Karpas-422 (cell line): Measurements from ENCODE around the gene CD72. TPM values are rescaled to one million over a fixed set of nuclear protein-coding genes. Genes with fewer than 3 reads are reported as not detected.

Source experiments
- DNase-seq: peaks from one replicate; pipeline ENCODE4 v3.0.0-alpha.2; 2015
- H2AFZ ChIP-seq: fragments of 200-600 bp; sonication (generic); 2 replicates; pipeline ENCODE4 v1.6.1; 2014; ENCODE audit warnings: antibody characterized with exemption, low read length, mixed read lengths
- H3K27ac ChIP-seq: fragments of 200-600 bp; sonication (generic); 2 replicates; pipeline ENCODE4 v1.5.1; 2014; ENCODE audit warnings: mild to moderate bottlenecking, low read length, moderate library complexity
- H3K27me3 ChIP-seq: fragments of 200-600 bp; sonication (generic); 2 replicates; pipeline ENCODE4 v1.6.1; 2014; ENCODE audit warnings: low read length, mixed read lengths
- H3K36me3 ChIP-seq: fragments of 200-600 bp; sonication (generic); 2 replicates; pipeline ENCODE4 v1.6.1; 2014; ENCODE audit warnings: low read length, mixed read lengths; ENCODE audit not compliant: insufficient read depth
- H3K4me1 ChIP-seq: fragments of 200-600 bp; sonication (generic); 2 replicates; pipeline ENCODE4 v1.6.1; 2014; ENCODE audit warnings: mild to moderate bottlenecking, low read length, mixed read lengths
- H3K4me2 ChIP-seq: fragments of 200-600 bp; sonication (generic); 2 replicates; pipeline ENCODE4 v1.6.1; 2014; ENCODE audit warnings: low read length, low read depth, mild to moderate bottlenecking; ENCODE audit not compliant: poor library complexity, severe bottlenecking
- H3K4me3 ChIP-seq: fragments of 200-600 bp; sonication (generic); 2 replicates; pipeline ENCODE4 v1.5.1; 2014; ENCODE audit warnings: mild to moderate bottlenecking, antibody characterized with exemption, low read length, mixed read lengths
- H3K79me2 ChIP-seq: fragments of 200-600 bp; sonication (generic); 2 replicates; pipeline ENCODE4 v1.6.1; 2014; ENCODE audit warnings: mild to moderate bottlenecking, low read length, mixed read lengths
- H3K9ac ChIP-seq: fragments of 200-600 bp; sonication (generic); 2 replicates; pipeline ENCODE4 v1.6.0; 2014; ENCODE audit warnings: low read length
- H3K9me2 ChIP-seq: fragments of 200-600 bp; sonication (generic), shearing (Covaris generic); replicated peaks from 2 replicates; pipeline ENCODE4 v1.6.0; 2014; ENCODE audit warnings: mild to moderate bottlenecking, low read length, moderate library complexity; ENCODE audit not compliant: insufficient read depth
- H3K9me3 ChIP-seq: fragments of 300-700, 200-600 bp; sonication (generic); 2 replicates; pipeline ENCODE4 v1.6.1; 2014; ENCODE audit warnings: low read length, mixed read lengths
- H4K20me1 ChIP-seq: fragments of 200-600 bp; sonication (generic); 2 replicates; pipeline ENCODE4 v1.6.1; 2014; ENCODE audit warnings: mild to moderate bottlenecking, antibody characterized with exemption, low read length, low read depth; ENCODE audit not compliant: insufficient read depth
- total RNA-seq: library from RNA; depleted of rRNA; stranded (reverse); fragments of >200 nt; shearing (Covaris generic); gene quantifications from 2 replicates; pipeline ENCODE4 v1.2.3, GENCODE V29; 2014; ENCODE audit warnings: low replicate concordance

Gene CD72
- total RNA-seq, 1 experiment from 2014 or later, result 7.8 TPM

DNA sequence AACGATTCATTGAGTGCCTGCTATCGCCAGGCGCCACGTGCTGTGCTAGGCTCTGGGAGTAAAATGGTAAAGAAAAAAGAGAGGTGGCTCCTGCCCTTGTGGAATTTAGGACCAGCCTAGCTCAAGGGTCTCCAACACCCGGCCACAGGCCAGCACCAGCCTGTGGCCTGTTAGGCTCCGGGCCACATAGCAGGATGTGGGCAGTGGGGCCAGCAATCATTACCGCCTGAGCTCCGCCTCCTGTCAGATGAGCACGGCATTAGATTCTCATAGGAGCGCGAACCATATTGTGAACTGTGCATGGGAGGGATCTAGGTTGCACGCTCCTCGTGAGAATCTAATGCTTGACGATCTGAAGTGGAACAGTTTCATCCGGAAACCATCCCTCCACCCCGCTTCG lies 38.1 kb upstream of the CD72 start:
- H2AFZ ChIP-seq, result no peak overlapping the region
- no peaks in the 10 kb centered on the region for H3K79me2 ChIP-seq

DNA sequence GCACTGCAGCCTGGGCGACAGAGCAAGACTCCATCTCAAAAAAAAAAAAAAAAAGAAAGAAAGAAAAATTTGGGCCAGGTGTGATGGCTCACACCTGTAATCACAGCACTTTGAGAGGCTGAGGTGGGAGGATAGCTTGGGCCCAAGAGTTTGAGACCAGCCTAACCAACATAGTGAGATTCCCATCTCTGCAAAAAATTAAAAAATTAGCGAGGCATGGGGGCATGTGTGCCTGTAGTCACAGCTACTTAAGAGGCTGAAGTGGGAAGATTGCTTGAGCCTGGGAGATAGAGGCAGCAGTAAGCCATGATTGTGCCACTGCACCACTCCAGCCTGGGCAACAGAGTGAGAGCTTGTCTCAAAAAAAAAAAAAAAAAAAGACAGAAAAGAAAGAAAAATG lies 35.4 kb upstream of the CD72 start:
- Histone ChIP-seq H3K4me3 (no peak overlapping the region), H3K4me2 (no peak overlapping the region), H3K9me3 (no peaks in the 10 kb centered on the region), H3K36me3 (no peaks in the 10 kb centered on the region), H3K9ac (no peak overlapping the region), H2AFZ (no peak overlapping the region), H3K27me3 (no peaks in the 10 kb centered on the region), H4K20me1 (no peaks in the 10 kb centered on the region), H3K4me1 (peaks cover 41% of the 10 kb centered on the region), H3K79me2 (peaks cover 9% of the 10 kb centered on the region; the same call in 1 of the 2 replicates), H3K9me2 (no peaks in the 10 kb centered on the region), H3K27ac (no peak overlapping the region)
- DNase-seq, result no peak

More for the DNA sequence above, 38.1 kb upstream of the CD72 start:
- H3K27me3 ChIP-seq, result no peaks in the 10 kb centered on the region
- no peak for DNase-seq
- no peaks in the 10 kb centered on the region for H3K9me3 ChIP-seq
- H3K4me2 ChIP-seq, result no peak overlapping the region
- H3K4me3 ChIP-seq, result no peak overlapping the region
- H3K9me2 ChIP-seq, result no peaks in the 10 kb centered on the region
- no peak overlapping the region for H3K27ac ChIP-seq
- peaks cover 41% of the 10 kb centered on the region for H3K4me1 ChIP-seq
- H4K20me1 ChIP-seq, result no peaks in the 10 kb centered on the region
- no peak overlapping the region for H3K9ac ChIP-seq
- H3K36me3 ChIP-seq, result no peaks in the 10 kb centered on the region

DNA sequence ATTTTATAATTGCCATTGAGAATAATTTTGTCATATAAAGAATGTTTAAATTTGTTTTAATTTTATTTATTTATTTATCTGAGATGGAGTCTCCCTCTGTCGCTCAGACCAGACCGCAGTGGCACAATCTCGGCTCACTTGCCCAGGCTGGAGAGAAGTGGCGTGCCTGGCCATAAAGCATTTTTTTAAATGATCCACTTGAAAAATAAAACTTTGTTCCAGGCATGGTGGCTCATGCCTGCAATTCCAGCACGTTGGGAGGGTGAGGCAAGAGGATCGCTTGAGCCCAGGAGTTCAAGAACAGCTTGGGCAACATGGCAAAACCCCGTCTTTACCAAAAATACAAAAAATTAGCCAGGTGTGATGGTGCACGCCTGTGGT lies 34.6 kb upstream of the CD72 start:
- Histone ChIP-seq H3K9me3 (no peaks in the 10 kb centered on the region), H3K4me1 (peaks cover 47% of the 10 kb centered on the region)
- DNase-seq, result no peak

DNA sequence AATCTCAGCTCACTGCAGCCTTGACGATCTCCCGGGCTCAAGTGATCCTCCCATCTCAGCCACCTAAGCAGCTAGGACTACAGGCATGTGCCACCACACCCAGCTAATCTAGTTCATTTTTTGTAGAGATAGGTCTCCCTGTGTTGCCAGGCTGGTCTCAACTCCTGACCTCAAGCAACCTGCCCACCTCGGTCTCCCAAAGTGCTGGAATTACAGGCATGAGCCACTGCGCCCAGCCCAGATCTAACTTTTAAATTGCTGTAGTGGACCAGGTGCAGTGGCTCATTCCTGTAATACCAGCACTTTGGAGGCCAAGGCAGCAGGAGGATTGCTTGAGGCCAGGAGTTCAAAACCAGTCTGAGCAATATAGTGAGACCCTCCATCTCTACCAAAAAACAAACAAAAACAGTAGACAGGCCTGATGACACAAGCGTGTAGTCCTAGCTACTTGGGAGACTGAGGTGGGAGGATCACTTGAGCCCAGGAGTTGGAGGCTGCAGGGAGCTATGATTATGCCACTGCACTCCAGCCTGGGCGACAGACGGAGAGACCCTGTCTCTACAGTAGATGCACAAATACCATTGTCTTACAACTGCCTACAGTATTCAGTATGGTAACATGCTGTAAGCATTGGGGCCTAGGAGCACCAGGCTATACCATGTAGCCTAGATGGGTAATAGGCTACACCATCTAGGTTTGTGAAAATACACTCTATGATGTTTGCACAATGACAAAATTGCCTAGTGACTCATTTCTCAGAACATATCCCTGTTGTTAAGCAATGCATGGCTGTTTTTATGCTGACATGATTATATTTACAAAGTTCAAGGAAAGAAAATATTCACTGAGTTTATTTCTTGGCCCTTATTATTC lies 34.0 kb upstream of the CD72 start:
- Histone ChIP-seq H3K4me3 (no peak overlapping the region), H3K36me3 (no peaks in the 10 kb centered on the region), H3K4me2 (no peak overlapping the region), H3K9me3 (no peaks in the 10 kb centered on the region), H3K27ac (no peak overlapping the region), H4K20me1 (no peaks in the 10 kb centered on the region), H3K27me3 (no peaks in the 10 kb centered on the region), H3K9ac (no peak overlapping the region), H3K4me1 (peaks cover 47% of the 10 kb centered on the region), H3K79me2 (peaks cover 9% of the 10 kb centered on the region; the same call in 1 of the 2 replicates), H3K9me2 (no peaks in the 10 kb centered on the region), H2AFZ (no peak overlapping the region)
- DNase-seq, result no peak

More for the DNA sequence above, 34.6 kb upstream of the CD72 start:
- H3K9ac ChIP-seq, result no peak overlapping the region
- no peaks in the 10 kb centered on the region for H4K20me1 ChIP-seq
- peaks cover 9% of the 10 kb centered on the region; the same call in 1 of the 2 replicates for H3K79me2 ChIP-seq
- H3K27me3 ChIP-seq, result no peaks in the 10 kb centered on the region
- H3K36me3 ChIP-seq, result no peaks in the 10 kb centered on the region
- no peaks in the 10 kb centered on the region for H3K9me2 ChIP-seq
- H2AFZ ChIP-seq, result no peak overlapping the region
- H3K4me2 ChIP-seq, result no peak overlapping the region
- H3K27ac ChIP-seq, result no peak overlapping the region
- H3K4me3 ChIP-seq, result no peak overlapping the region

DNA sequence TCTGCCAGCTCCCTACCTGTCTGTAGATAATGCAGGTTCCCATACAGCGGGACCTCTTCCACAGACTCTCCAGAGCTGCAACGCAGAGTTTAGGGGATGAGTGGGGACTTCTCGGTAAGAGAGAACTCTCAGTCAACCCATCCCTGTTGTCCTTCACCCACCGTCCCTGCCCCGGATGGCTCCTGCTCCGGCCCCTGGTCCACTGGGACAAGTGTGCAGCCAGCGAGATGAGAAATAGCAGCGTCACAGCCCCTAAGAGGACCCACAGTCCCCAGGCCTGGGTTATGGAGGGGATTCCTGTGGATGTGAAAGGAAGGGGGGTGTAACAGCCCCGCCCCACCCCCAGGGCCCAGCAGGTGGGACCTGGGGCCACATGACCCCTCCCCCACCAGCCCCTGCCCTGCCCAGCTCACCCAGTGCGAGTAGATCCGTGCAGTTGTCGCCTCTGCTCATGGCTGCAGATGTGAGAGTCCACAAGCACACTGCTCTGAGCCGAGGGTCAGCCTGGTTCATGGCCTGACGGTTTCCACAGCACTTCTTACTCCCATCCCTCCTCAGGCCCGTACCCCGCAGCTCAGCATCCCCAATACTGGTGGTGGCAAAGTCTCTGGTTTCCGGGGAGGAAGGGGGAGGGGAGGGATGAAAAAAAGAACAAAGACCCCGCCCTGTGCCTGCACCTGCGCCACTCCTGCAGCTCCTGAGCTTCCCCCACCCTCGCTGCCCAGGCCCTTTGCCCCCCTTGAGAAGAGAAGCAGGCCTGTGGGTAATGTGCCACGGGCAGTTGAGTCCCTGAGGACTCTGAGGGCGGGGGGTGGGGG lies 32.3 kb upstream of the CD72 start, which contains the start of gene SIT1:
Gene SIT1 (minus strand): TSS at position 591 of the 818 bp plus-strand sequence. CDS start 78 bp downstream, at position 513.
- Histone ChIP-seq H4K20me1 (no peaks in the 10 kb centered on the region), H2AFZ (peak within 1 kb of the TSS; percentile 93), H3K9me3 (no peaks in the 10 kb centered on the region), H3K36me3 (no peaks in the 10 kb centered on the region), H3K9ac (peak within 1 kb of the TSS; percentile 78), H3K27ac (peak within 1 kb of the TSS; percentile 79), H3K4me3 (peak within 1 kb of the TSS; percentile 80), H3K9me2 (no peaks in the 10 kb centered on the region), H3K79me2 (peaks cover 9% of the 10 kb centered on the region; the same call in 1 of the 2 replicates), H3K4me2 (peak within 1 kb of the TSS; percentile 98), H3K4me1 (peaks cover 56% of the 10 kb centered on the region), H3K27me3 (no peaks in the 10 kb centered on the region)
- peak; percentile 68 for DNase-seq

DNA sequence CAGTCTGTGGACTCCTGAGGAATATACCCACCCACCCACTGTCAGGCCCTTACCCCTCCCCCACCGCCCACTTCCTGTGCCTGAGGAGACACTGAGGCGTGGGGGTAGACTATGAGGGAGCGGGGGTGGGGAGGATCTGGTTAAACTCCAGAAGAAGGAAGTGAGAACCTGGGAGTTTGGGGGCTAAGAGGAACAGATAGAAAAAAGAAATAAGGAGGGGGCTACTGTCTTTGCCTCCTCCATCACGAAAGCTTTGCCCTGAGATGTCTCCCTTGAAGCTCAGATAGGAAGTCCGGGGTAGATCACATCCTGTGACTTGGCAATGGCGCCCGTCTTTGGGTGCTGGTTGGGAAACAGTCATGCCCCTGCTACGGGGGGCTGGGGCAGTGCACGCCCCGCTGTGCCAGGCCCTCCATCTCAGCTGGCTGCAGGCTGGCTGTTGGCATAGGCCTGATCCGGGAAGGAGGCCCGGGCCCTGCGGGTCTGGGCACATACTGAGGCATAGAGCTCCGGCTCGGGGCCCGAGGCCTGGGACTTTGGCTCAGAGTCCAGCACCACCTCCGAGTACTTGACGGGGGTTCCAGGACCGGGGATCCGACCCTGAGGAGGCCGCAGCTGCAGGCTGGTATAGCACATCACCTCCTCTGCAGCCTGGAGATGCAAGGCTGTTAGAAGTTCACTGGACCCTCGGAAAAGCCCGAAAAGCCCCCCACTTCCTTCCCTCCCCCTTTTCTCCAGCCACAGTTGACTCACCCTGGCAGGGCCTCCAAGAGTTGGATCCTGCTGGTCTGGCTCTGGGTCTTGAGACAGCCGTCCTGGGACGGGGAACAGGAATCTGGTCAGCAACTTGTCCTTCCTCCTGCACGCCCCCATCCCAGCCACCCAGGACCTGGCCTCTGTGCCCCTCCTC lies 31.5 kb upstream of the CD72 start:
- peak overlapping the region; percentile 79 for H3K27ac ChIP-seq
- peak overlapping the region; percentile 80 for H3K4me3 ChIP-seq
- H2AFZ ChIP-seq, result peak overlapping the region; percentile 93
- H3K9me2 ChIP-seq, result no peaks in the 10 kb centered on the region
- H3K36me3 ChIP-seq, result no peaks in the 10 kb centered on the region
- H3K27me3 ChIP-seq, result no peaks in the 10 kb centered on the region
- peaks cover 57% of the 10 kb centered on the region for H3K4me1 ChIP-seq
- no peaks in the 10 kb centered on the region for H4K20me1 ChIP-seq
- no peaks in the 10 kb centered on the region for H3K9me3 ChIP-seq
- H3K79me2 ChIP-seq, result peaks cover 9% of the 10 kb centered on the region; the same call in 1 of the 2 replicates
- peak overlapping the region; percentile 78 for H3K9ac ChIP-seq
- DNase-seq, result peak; percentile 72
- peak overlapping the region; percentile 98 for H3K4me2 ChIP-seq

- Histone ChIP-seq H3K4me2 (peak overlapping the region; percentile 93), H3K9me2 (no peaks in the 10 kb centered on the region), H3K4me3 (peak overlapping the region; percentile 68), H3K4me1 (peaks cover 57% of the 10 kb centered on the region), H3K36me3 (no peaks in the 10 kb centered on the region), H3K9me3 (no peaks in the 10 kb centered on the region), H3K27me3 (no peaks in the 10 kb centered on the region), H3K79me2 (peaks cover 9% of the 10 kb centered on the region; the same call in 1 of the 2 replicates), H3K9ac (peak overlapping the region; percentile 70), H2AFZ (peak overlapping the region; percentile 25), H3K27ac (peak overlapping the region; percentile 53; the same call in 1 of the 2 replicates), H4K20me1 (no peaks in the 10 kb centered on the region)
- DNase-seq, result peak; percentile 96
These were observed 28.5 kb upstream of the CD72 start for GRCh38 chr9:35646533-35647265.
